Liver (tissue), 9 donors: ENCODE results near the gene KCNK2. TPM values are rescaled to one million over a fixed set of nuclear protein-coding genes. Genes with fewer than 3 reads are reported as not detected.

ENCODE experiments used
- DNase-seq: peaks from one replicate; pipeline ENCODE4 v3.0.0-alpha.2; 2017; ENCODE audit warnings: low spot score
- H3K27ac ChIP-seq, 2 donors: one replicate each; pipeline ENCODE4 v1.7.0; 2013; ENCODE audit warnings: inconsistent platforms in 2 of 2, low read length in 2 of 2, control low read depth in 1 of 2, low read depth in 1 of 2, mild to moderate bottlenecking in 1 of 2
- H3K27me3 ChIP-seq, 4 donors: one replicate each; pipeline versions ENCODE4 v1.6.1 to v1.7.0; 2013; ENCODE audit warnings: low read length in 3 of 4, inconsistent platforms in 1 of 4, mild to moderate bottlenecking in 1 of 4, moderate library complexity in 1 of 4; ENCODE audit not compliant: control insufficient read depth in 4 of 4, insufficient read depth in 4 of 4
- H3K36me3 ChIP-seq, 4 donors: one replicate each; pipeline versions ENCODE4 v1.6.1 to v1.7.0; 2013; ENCODE audit warnings: low read length in 3 of 4, mild to moderate bottlenecking in 3 of 4, low read depth in 1 of 4, moderate library complexity in 1 of 4; ENCODE audit not compliant: control insufficient read depth in 4 of 4, insufficient read depth in 3 of 4
- H3K4me1 ChIP-seq, 4 donors: one replicate each; pipeline versions ENCODE4 v1.6.1 to v1.7.0; 2013; ENCODE audit warnings: low read length in 3 of 4, mild to moderate bottlenecking in 3 of 4, moderate library complexity in 1 of 4; ENCODE audit not compliant: control insufficient read depth in 4 of 4, insufficient read depth in 4 of 4
- H3K4me3 ChIP-seq, 3 donors: one replicate each; pipeline versions ENCODE4 v1.6.1 to v1.7.0; 2013; ENCODE audit warnings: low read length in 3 of 3, control low read depth in 1 of 3, low read depth in 1 of 3, mild to moderate bottlenecking in 1 of 3
- H3K9ac ChIP-seq, 2 donors: one replicate each; pipeline ENCODE4 v1.7.0; 2013; ENCODE audit warnings: low read length in 2 of 2, mild to moderate bottlenecking in 2 of 2, moderate library complexity in 2 of 2, control low read depth in 1 of 2, low read depth in 1 of 2
- H3K9me3 ChIP-seq, 4 donors: one replicate each; pipeline versions ENCODE4 v1.6.1 to v1.7.0; 2013; ENCODE audit warnings: low read length in 3 of 4; ENCODE audit not compliant: control insufficient read depth in 4 of 4
- ATF3 ChIP-seq: IDR thresholded peaks from 2 replicates; pipeline ENCODE4 v1.6.1; 2016; ENCODE audit warnings: antibody characterized with exemption
- CTCF ChIP-seq: fragments of 150-350 bp; IDR thresholded peaks from 2 replicates; pipeline ENCODE4 v1.5.1; 2017; ENCODE audit warnings: improper control_type of control experiment, low read depth, low read length; ENCODE audit not compliant: missing input control
- EGR1 ChIP-seq, 2 donors: IDR thresholded peaks; 2 replicates each; pipeline ENCODE4 v1.6.1; 2016 to 2018; ENCODE audit warnings: antibody characterized with exemption in 2 of 2, low read depth in 2 of 2
- FOXA1 ChIP-seq: IDR thresholded peaks from 2 replicates; pipeline ENCODE4 v1.6.1; 2016; ENCODE audit warnings: antibody characterized with exemption
- FOXA2 ChIP-seq: IDR thresholded peaks from 2 replicates; pipeline ENCODE4 v1.6.1; 2016; ENCODE audit warnings: antibody characterized with exemption
- GABPA ChIP-seq, 2 donors: IDR thresholded peaks in 1 of 2; conservative IDR thresholded peaks in 1 of 2; 2 replicates each; pipeline ENCODE4 v1.6.1; 2016; ENCODE audit warnings: antibody characterized with exemption in 2 of 2, mild to moderate bottlenecking in 1 of 2, moderate library complexity in 1 of 2
- HNF4A ChIP-seq, 2 donors: conservative IDR thresholded peaks; 2 replicates each; pipeline ENCODE4 v1.6.1; 2016; ENCODE audit warnings: antibody characterized with exemption in 2 of 2, mild to moderate bottlenecking in 2 of 2
- HNF4G ChIP-seq: IDR thresholded peaks from 2 replicates; pipeline ENCODE4 v1.6.1; 2016; ENCODE audit warnings: antibody characterized with exemption
- JUND ChIP-seq, 2 donors: IDR thresholded peaks; 2 replicates each; pipeline ENCODE4 v1.6.1; 2016; ENCODE audit warnings: antibody characterized with exemption in 2 of 2
- MAX ChIP-seq: IDR thresholded peaks from 2 replicates; pipeline ENCODE4 v1.6.1; 2016; ENCODE audit warnings: antibody characterized with exemption
- NR2F2 ChIP-seq: IDR thresholded peaks from 2 replicates; pipeline ENCODE4 v1.6.1; 2016; ENCODE audit warnings: antibody characterized with exemption
- RAD21 ChIP-seq, 2 donors: IDR thresholded peaks; 2 replicates each; pipeline ENCODE4 v1.6.1; 2016; ENCODE audit warnings: antibody characterized with exemption in 2 of 2, mild to moderate bottlenecking in 2 of 2
- REST ChIP-seq: IDR thresholded peaks from 2 replicates; pipeline ENCODE4 v1.6.1; 2016; ENCODE audit warnings: antibody characterized with exemption, mild to moderate bottlenecking
- SP1 ChIP-seq: IDR thresholded peaks from 2 replicates; pipeline ENCODE4 v1.6.1; 2018; ENCODE audit warnings: antibody characterized with exemption, mild to moderate bottlenecking
- TAF1 ChIP-seq: conservative IDR thresholded peaks from 2 replicates; pipeline ENCODE4 v1.6.1; 2016; ENCODE audit warnings: antibody characterized with exemption, mild to moderate bottlenecking
- YY1 ChIP-seq: IDR thresholded peaks from 2 replicates; pipeline ENCODE4 v1.6.1; 2016; ENCODE audit warnings: antibody characterized with exemption, mild to moderate bottlenecking
- ZBTB33 ChIP-seq: IDR thresholded peaks from 2 replicates; pipeline ENCODE4 v1.6.1; 2016; ENCODE audit warnings: antibody characterized with exemption
- WGBS: extraction: QIAGEN DNeasy Blood & Tissue Kit; methylation state at CpG from one replicate; pipeline ENCODE4 v1.1.7; 2013; 5-methylcytosine and 5-hydroxymethylcytosine counted together
- polyA plus RNA-seq, 2 donors: library from polyadenylated mRNA; stranded (reverse) in 1 of 2; unstranded in 1 of 2; fragments of 200-250 nt in 1 of 2; fragments of >200 nt in 1 of 2; fragmentation: Nextera tagmentation in 1 of 2; extraction: Ambion mirVana in 1 of 2; gene quantifications; one replicate each; pipeline versions ENCODE4 v1.2.1 to v1.2.3, GENCODE V29; 2013 to 2015
- total RNA-seq, 2 donors: library from RNA; depleted of rRNA; stranded (reverse); fragments of >200 nt; gene quantifications; one replicate each; pipeline ENCODE4 v1.2.3, GENCODE V29; 2014
- donor health status: healthy.
- donor health status: healthy.
- donor health status: healthy.
- donor health status: healthy.
- donor health status: healthy.

KCNK2 gene
- total and polyA plus RNA-seq, 4 donors, result 0.01 to 0.08 TPM; not detected in 2

GRCh38 chr1:215185067-215185620 lies 102.6 kb downstream of the KCNK2 start:
- H3K27me3 ChIP-seq, result peaks cover 0 to 3% (median 1%) of the 10 kb centered on the region in 4 donors
- 63% methylated on average over 2 of the region's 2 CpGs for WGBS
- no peaks in the 10 kb centered on the region for H3K36me3 ChIP-seq
- no peaks in the 10 kb centered on the region for H3K4me1 ChIP-seq
- DNase-seq, result no peak
- H3K4me3 ChIP-seq, result no peak overlapping the region
- H3K9ac ChIP-seq, result no peak overlapping the region
- peaks cover 0 to 8% (median 8%) of the 10 kb centered on the region in 4 donors for H3K9me3 ChIP-seq
- H3K27ac ChIP-seq, result no peak overlapping the region
- no peak for TF ChIP-seq FOXA1

- Histone ChIP-seq H3K27ac (no peak overlapping the region), H3K4me1 (no peaks in the 10 kb centered on the region), H3K36me3 (no peaks in the 10 kb centered on the region), H3K27me3 (peaks cover 0 to 9% (median 3%) of the 10 kb centered on the region in 4 donors), H3K9ac (no peak overlapping the region), H3K4me3 (no peak overlapping the region), H3K9me3 (no peaks in the 10 kb centered on the region)
- no peak for DNase-seq
- no peak for TF ChIP-seq SP1
- no peak for TF ChIP-seq EGR1 (IDR thresholded peaks at IDR 0.05; ENCODE audit: low read depth in 2 of 2)
- TF ChIP-seq GABPA (IDR thresholded peaks at IDR 0.05 in 1 of 2, conservative IDR thresholded peaks at IDR 0.05 in 1 of 2), result no peak
- TF ChIP-seq MAX, result no peak
- no peak for TF ChIP-seq REST
- TF ChIP-seq CTCF, result no peak
- TF ChIP-seq ZBTB33, result no peak
- no peak for TF ChIP-seq HNF4A (conservative IDR thresholded peaks at IDR 0.05)
- TF ChIP-seq RAD21 (IDR thresholded peaks at IDR 0.05), result no peak
- TF ChIP-seq YY1, result no peak
- no peak for TF ChIP-seq TAF1
- no peak for TF ChIP-seq NR2F2
- no peak for TF ChIP-seq HNF4G
- TF ChIP-seq FOXA2, result no peak
- TF ChIP-seq JUND (IDR thresholded peaks at IDR 0.05), result no peak
- no peak for TF ChIP-seq ATF3
- TF ChIP-seq FOXA1, result no peak
Measured at GRCh38 chr1:215188302-215188950, 105.9 kb downstream of the KCNK2 start.
